ENCODE results near the gene IQCM.

- TF ChIP-seq CTCF (IDR thresholded peaks at IDR 0.05), result no peak
- no peak for TF ChIP-seq POLR2A (IDR thresholded peaks at IDR 0.05)
These were observed 445.6 kb downstream of the IQCM start for GRCh38 chr4:149370002-149370401.

All from lower leg skin (tissue), 3 donors.